OCI-LY7 (cell line): ENCODE data around the gene TRRAP. TPM values are rescaled to one million over a fixed set of nuclear protein-coding genes. Genes with fewer than 3 reads are reported as not detected.

ENCODE experiments used
- BruUV-seq: library from RNA; stranded (reverse); fragments of 400-500 nt; replicated peaks from 2 replicates; lab custom pipeline; 2021; lab: Mats Ljungman, UMichigan
- CTCF ChIA-PET: fragments of 300-600 bp; sonication (Branson Sonifier 250); formaldehyde crosslinking; loops from one replicate; lab custom pipeline; 2022; ENCODE audit warnings: antibody characterized with exemption; ENCODE audit not compliant: unreplicated experiment; lab: Charles Lee
- POLR2A ChIA-PET: fragments of 300-600 bp; sonication (Branson Sonifier 250); formaldehyde crosslinking; loops from one replicate; lab custom pipeline; 2022; ENCODE audit warnings: antibody characterized with exemption; lab: Charles Lee
- DNase-seq: peaks from one replicate; pipeline ENCODE4 v3.0.0-alpha.2; 2015; ENCODE audit warnings: low spot score
- H2AFZ ChIP-seq: fragments of 200-600 bp; sonication (generic), shearing (Covaris generic); 2 replicates; pipeline ENCODE4 v1.6.1; 2014; ENCODE audit warnings: mild to moderate bottlenecking, antibody characterized with exemption, low read length, moderate library complexity
- H3K27ac ChIP-seq: fragments of 200-600 bp; sonication (generic); 2 replicates; pipeline ENCODE4 v1.5.1; 2014; ENCODE audit warnings: mixed run types, low read depth, mild to moderate bottlenecking, moderate library complexity, low read length, inconsistent platforms; ENCODE audit not compliant: poor library complexity, severe bottlenecking
- H3K36me3 ChIP-seq: fragments of 200-600 bp; sonication (generic); 2 replicates; pipeline ENCODE4 v1.6.1; 2014; ENCODE audit warnings: mild to moderate bottlenecking, antibody characterized with exemption, low read length, moderate library complexity, mixed read lengths; ENCODE audit not compliant: insufficient read depth
- H3K4me1 ChIP-seq: fragments of 200-600 bp; sonication (generic); 2 replicates; pipeline ENCODE4 v1.5.1; 2014; ENCODE audit warnings: mild to moderate bottlenecking, low read length; ENCODE audit not compliant: insufficient read depth, poor library complexity, severe bottlenecking
- H3K4me2 ChIP-seq: fragments of 200-600 bp; sonication (generic); 2 replicates; pipeline ENCODE4 v1.6.1; 2014; ENCODE audit warnings: mild to moderate bottlenecking, low read length
- H3K4me3 ChIP-seq: fragments of 200-600 bp; sonication (generic); 2 replicates; pipeline ENCODE4 v1.5.1; 2014; ENCODE audit warnings: mild to moderate bottlenecking, low read depth, low read length; ENCODE audit not compliant: poor library complexity, severe bottlenecking
- H3K79me2 ChIP-seq: fragments of 200-600 bp; sonication (generic); 2 replicates; pipeline ENCODE4 v1.6.1; 2016; ENCODE audit warnings: low read depth, mild to moderate bottlenecking, low read length, moderate library complexity, mixed read lengths; ENCODE audit not compliant: insufficient read depth
- H3K9me2 ChIP-seq: fragments of 200-600 bp; sonication (generic); 2 replicates; pipeline ENCODE4 v1.6.1; 2016; ENCODE audit warnings: mild to moderate bottlenecking, low read length, mixed read lengths; ENCODE audit not compliant: insufficient read depth
- H3K9me3 ChIP-seq: fragments of 200-600 bp; sonication (generic); 2 replicates; pipeline ENCODE4 v1.6.1; 2014; ENCODE audit warnings: mild to moderate bottlenecking, mixed run types, low read length, mixed read lengths
- H4K20me1 ChIP-seq: fragments of 200-600 bp; sonication (generic); 2 replicates; pipeline ENCODE4 v1.6.1; 2014; ENCODE audit warnings: mild to moderate bottlenecking, antibody characterized with exemption, low read length, moderate library complexity, mixed read lengths; ENCODE audit not compliant: insufficient read depth
- CTCF ChIP-seq: fragments of 200-600 bp; sonication (generic); conservative IDR thresholded peaks from 2 replicates; pipeline ENCODE4 v1.5.1; 2014; ENCODE audit warnings: mild to moderate bottlenecking, antibody characterized with exemption, low read length, moderate library complexity, mixed read lengths
- EZH2phosphoT487 ChIP-seq: fragments of 200-600 bp; sonication (generic); IDR thresholded peaks from 2 replicates; pipeline ENCODE4 v1.6.1; 2018; ENCODE audit warnings: low read depth, borderline replicate concordance, mild to moderate bottlenecking, mixed run types, antibody characterized with exemption, low read length, moderate library complexity, mixed read lengths
- intact Hi-C: fragments of 100-400 bp; cut with micrococcal nuclease; formaldehyde crosslinking; loops from one replicate; pipeline ENCODE4 v1.10.0; 2022; ENCODE audit not compliant: unreplicated experiment
- total RNA-seq, 2 experiments: library from RNA; depleted of rRNA in 1 of 2; stranded (reverse); fragments of >200 nt in 1 of 2; shearing (Covaris generic) in 1 of 2; gene quantifications; 2 replicates each; pipeline ENCODE4 v1.2.3, GENCODE V29; 2014 to 2022

Gene TRRAP
- total RNA-seq, 2 experiments from 2014 or later = 50.4 to 86.1 TPM

DNA sequence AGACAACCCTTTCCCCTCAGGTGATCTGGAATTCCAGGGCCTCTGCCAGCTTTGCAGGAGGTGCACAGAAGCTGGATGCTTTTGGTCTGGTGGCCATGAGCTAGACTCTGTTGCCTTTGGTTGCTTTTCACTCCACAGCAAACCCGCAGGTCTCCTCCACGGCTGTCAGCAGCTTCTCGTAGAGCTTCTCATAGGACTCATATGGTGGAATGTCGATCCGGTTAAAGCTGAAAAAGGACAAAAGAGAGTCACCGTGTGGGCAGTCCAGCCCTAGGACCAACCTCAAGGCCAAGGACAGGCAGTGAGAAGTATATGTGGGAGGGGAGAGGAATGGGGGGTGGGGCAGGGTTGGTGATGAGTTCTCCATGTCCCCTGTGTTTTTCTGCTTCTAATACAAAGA lies 152.1 kb downstream of the TRRAP start:
- CTCF ChIA-PET = no interaction called here
- DNase-seq = no peak
- no peak overlapping the region for H3K4me3 ChIP-seq
- no peaks in the 10 kb centered on the region for H3K9me2 ChIP-seq
- H3K4me1 ChIP-seq = no peaks in the 10 kb centered on the region
- intact Hi-C loops = no loop called here
- no peaks in the 10 kb centered on the region for H3K79me2 ChIP-seq
- no peaks in the 10 kb centered on the region for H4K20me1 ChIP-seq
- peaks cover 81% of the 10 kb centered on the region for H3K36me3 ChIP-seq
- TF ChIP-seq EZH2phosphoT487 = no peak
- TF ChIP-seq CTCF = no peak
- POLR2A ChIA-PET = interaction anchor here (0.6 to 0.9 kb wide), 3 partner anchors 22 to 1250 kb away, joined by 3 read pairs; no protein-coding TSS in a partner anchor
- no peaks in the 10 kb centered on the region for H3K9me3 ChIP-seq
- H2AFZ ChIP-seq = no peak overlapping the region
- no TSS peak for BruUV-seq
- no peak overlapping the region for H3K27ac ChIP-seq
- H3K4me2 ChIP-seq = no peak overlapping the region

DNA sequence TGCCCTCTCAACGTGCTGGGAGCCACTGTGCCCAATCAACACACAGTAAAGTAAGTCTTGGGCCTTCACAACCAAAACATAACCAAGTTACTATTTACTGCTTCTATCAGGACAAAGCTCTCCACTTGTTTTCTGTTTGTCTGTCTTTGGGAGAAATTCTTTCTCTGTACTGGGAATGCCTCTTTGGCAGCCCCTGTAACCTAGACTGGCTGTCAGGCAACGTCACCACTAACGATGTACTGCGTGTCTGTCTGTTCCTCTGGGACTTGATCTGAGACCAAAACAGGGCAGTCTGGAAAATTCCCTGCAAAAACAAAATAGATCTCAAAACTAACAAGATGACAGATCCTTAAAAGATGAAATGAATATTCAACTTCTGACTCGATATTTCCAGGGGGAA lies 152.6 kb downstream of the TRRAP start:
- H3K9me3 ChIP-seq = no peaks in the 10 kb centered on the region
- BruUV-seq = no TSS peak
- POLR2A ChIA-PET = interaction anchor here (0.6 kb wide), 2 partner anchors 129 to 1249 kb away, joined by 3 to 11 read pairs; no protein-coding TSS in a partner anchor

More for the DNA sequence above, 152.6 kb downstream of the TRRAP start:
- TF ChIP-seq EZH2phosphoT487 (no peak), CTCF (no peak)
- Histone ChIP-seq H4K20me1 (no peaks in the 10 kb centered on the region), H2AFZ (no peak overlapping the region), H3K27ac (no peak overlapping the region), H3K79me2 (no peaks in the 10 kb centered on the region), H3K4me1 (peaks cover 3% of the 10 kb centered on the region), H3K4me3 (no peak overlapping the region), H3K9me2 (no peaks in the 10 kb centered on the region), H3K4me2 (no peak overlapping the region), H3K36me3 (peaks cover 81% of the 10 kb centered on the region)
- CTCF ChIA-PET = no interaction called here
- DNase-seq = no peak
- intact Hi-C loops = no loop called here
